ENCODE results near the gene ZNF185.
A peak's percentile ranks its signal among the peaks of the same experiment; 100 is the strongest.

The ZNF185 gene

DNA sequence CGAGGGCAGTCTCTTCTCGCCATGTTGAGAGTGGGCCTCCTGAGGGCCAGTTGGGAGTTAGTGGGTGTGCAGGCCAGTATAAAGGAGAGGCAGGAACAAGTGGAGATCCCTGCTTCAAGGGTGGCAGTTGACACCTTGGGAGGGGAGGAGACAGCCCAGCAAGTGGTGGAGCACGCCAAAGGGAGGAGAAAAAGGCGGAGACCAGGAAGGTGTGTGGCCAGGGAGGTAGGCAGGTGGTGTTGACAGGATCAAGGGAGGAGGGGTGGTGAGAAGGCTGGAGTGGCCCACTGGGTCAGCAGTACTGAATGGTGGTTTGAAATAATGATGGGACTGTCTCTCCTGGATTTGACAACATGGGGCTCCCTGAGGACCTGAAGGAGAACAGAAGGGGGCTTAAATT, 32.6 kb downstream of the ZNF185 start:
- H3K4me1 ChIP-seq (ENCODE audit: control insufficient read depth, insufficient read depth, low read length), result no peaks in the 10 kb centered on the region
- no peaks in the 10 kb centered on the region for H3K9me3 ChIP-seq (ENCODE audit: control insufficient read depth, insufficient read depth, low read depth, low read length)
- no peaks in the 10 kb centered on the region for H3K36me3 ChIP-seq (ENCODE audit: control insufficient read depth in 2 of 2, insufficient read depth in 1 of 2, low read length in 2 of 2)
- H3K27ac ChIP-seq (ENCODE audit: extremely low read depth, low read depth, low read length), result no peak overlapping the region
- no peak overlapping the region for H3K4me3 ChIP-seq (ENCODE audit: low read depth, low read length)
- ChIA-PET CTCF (interaction anchor here (1.4 kb wide), 1 partner anchor 11 kb away, joined by 7 read pairs; no protein-coding TSS in a partner anchor), POLR2A (no interaction called here)
- TF ChIP-seq SP2 (tag by site-specific recombination; IDR thresholded peaks at IDR 0.05), result 0 out of 2 replicates have a peak, but pooled peaks have one; percentile 7
- no peak for TF ChIP-seq ZIC2 (tag by site-specific recombination; IDR thresholded peaks at IDR 0.05)
- no peak for TF ChIP-seq ZNF777 (tag by site-specific recombination; IDR thresholded peaks at IDR 0.05; ENCODE audit: borderline replicate concordance)
- TF ChIP-seq MYNN (tag by site-specific recombination; IDR thresholded peaks at IDR 0.05; ENCODE audit: borderline replicate concordance), result no peak

DNA sequence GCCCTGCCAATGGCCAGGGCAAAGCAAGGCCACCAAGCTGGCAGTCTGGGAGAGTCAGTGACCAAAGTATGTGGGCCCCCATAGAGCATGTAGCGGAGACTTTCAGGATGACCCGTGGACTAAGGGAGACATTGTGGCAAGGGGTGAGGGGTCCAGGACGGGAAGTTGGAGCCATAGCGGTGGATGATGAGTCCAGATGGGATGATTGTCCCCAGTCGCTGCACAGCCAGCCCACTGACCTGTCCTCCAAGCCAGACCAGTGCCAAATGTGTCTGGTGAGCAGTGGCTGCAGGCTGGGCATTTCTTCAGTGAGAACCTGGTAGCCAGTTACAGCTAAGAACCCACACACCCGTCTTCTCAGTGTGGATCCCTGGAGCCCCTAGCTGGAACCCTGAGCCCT, 34.3 kb downstream of the ZNF185 start:
- ChIA-PET POLR2A (no interaction called here), CTCF (interaction anchor here (1.0 kb wide), 1 partner anchor 43 kb away, joined by 3 read pairs; no protein-coding TSS in a partner anchor)
- TF ChIP-seq ZNF433 (tag by site-specific recombination; IDR thresholded peaks at IDR 0.05; ENCODE audit: low read depth) (no peak), ZNF530 (tag by site-specific recombination; IDR thresholded peaks at IDR 0.05; ENCODE audit: low read depth) (no peak), ZBTB8A (tag by site-specific recombination; IDR thresholded peaks at IDR 0.05) (no peak), ZNF2 (tag by site-specific recombination; IDR thresholded peaks at IDR 0.05) (no peak), ZNF211 (tag by site-specific recombination; IDR thresholded peaks at IDR 0.05; ENCODE audit: low read depth) (no peak), SCRT2 (tag by site-specific recombination; IDR thresholded peaks at IDR 0.05) (no peak), ZSCAN16 (tag by site-specific recombination; IDR thresholded peaks at IDR 0.05) (no peak), ZNF140 (tag by site-specific recombination; IDR thresholded peaks at IDR 0.05) (no peak), ZNF701 (tag by site-specific recombination; IDR thresholded peaks at IDR 0.05) (no peak), MZF1 (tag by site-specific recombination; IDR thresholded peaks at IDR 0.05; ENCODE audit: borderline replicate concordance) (no peak), ZNF239 (tag by site-specific recombination; IDR thresholded peaks at IDR 0.05) (no peak), KLF9 (tag by site-specific recombination; IDR thresholded peaks at IDR 0.05; ENCODE audit: low read depth) (no peak), ZNF202 (tag by site-specific recombination; IDR thresholded peaks at IDR 0.05; ENCODE audit: borderline replicate concordance) (no peak), ZNF777 (tag by site-specific recombination; IDR thresholded peaks at IDR 0.05; ENCODE audit: borderline replicate concordance) (no peak)
- TF ChIP-seq, protein P1, sequence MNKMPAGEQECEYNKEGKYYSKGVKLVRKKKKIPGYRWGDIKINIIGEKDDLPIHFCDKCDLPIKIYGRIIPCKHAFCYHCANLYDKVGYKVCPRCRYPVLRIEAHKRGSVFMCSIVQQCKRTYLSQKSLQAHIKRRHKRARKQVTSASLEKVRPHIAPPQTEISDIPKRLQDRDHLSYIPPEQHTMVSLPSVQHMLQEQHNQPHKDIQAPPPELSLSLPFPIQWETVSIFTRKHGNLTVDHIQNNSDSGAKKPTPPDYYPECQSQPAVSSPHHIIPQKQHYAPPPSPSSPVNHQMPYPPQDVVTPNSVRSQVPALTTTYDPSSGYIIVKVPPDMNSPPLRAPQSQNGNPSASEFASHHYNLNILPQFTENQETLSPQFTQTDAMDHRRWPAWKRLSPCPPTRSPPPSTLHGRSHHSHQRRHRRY (tag by site-specific recombination; IDR thresholded peaks at IDR 0.05), result no peak
- TF ChIP-seq, protein P2, sequence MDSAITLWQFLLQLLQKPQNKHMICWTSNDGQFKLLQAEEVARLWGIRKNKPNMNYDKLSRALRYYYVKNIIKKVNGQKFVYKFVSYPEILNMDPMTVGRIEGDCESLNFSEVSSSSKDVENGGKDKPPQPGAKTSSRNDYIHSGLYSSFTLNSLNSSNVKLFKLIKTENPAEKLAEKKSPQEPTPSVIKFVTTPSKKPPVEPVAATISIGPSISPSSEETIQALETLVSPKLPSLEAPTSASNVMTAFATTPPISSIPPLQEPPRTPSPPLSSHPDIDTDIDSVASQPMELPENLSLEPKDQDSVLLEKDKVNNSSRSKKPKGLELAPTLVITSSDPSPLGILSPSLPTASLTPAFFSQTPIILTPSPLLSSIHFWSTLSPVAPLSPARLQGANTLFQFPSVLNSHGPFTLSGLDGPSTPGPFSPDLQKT (IDR thresholded peaks at IDR 0.05; ENCODE audit: borderline replicate concordance, low read depth, low read length), result no peak
- TF ChIP-seq, protein P3, sequence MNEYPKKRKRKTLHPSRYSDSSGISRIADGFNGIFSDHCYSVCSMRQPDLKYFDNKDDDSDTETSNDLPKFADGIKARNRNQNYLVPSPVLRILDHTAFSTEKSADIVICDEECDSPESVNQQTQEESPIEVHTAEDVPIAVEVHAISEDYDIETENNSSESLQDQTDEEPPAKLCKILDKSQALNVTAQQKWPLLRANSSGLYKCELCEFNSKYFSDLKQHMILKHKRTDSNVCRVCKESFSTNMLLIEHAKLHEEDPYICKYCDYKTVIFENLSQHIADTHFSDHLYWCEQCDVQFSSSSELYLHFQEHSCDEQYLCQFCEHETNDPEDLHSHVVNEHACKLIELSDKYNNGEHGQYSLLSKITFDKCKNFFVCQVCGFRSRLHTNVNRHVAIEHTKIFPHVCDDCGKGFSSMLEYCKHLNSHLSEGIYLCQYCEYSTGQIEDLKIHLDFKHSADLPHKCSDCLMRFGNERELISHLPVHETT (tag by site-specific recombination; IDR thresholded peaks at IDR 0.05), result no peak
- TF ChIP-seq, protein P4, sequence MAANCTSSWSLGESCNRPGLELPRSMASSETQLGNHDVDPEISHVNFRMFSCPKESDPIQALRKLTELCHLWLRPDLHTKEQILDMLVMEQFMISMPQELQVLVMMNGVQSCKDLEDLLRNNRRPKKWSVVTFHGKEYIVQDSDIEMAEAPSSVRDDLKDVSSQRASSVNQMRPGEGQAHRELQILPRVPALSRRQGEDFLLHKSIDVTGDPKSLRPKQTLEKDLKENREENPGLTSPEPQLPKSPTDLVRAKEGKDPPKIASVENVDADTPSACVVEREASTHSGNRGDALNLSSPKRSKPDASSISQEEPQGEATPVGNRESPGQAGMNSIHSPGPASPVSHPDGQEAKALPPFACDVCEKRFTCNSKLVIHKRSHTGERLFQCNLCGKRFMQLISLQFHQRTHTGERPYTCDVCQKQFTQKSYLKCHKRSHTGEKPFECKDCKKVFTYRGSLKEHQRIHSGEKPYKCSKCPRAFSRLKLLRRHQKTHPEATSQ (tag by site-specific recombination; IDR thresholded peaks at IDR 0.05), result no peak
- TF ChIP-seq, protein P5, sequence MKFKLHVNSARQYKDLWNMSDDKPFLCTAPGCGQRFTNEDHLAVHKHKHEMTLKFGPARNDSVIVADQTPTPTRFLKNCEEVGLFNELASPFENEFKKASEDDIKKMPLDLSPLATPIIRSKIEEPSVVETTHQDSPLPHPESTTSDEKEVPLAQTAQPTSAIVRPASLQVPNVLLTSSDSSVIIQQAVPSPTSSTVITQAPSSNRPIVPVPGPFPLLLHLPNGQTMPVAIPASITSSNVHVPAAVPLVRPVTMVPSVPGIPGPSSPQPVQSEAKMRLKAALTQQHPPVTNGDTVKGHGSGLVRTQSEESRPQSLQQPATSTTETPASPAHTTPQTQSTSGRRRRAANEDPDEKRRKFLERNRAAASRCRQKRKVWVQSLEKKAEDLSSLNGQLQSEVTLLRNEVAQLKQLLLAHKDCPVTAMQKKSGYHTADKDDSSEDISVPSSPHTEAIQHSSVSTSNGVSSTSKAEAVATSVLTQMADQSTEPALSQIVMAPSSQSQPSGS (tag by site-specific recombination; IDR thresholded peaks at IDR 0.05; ENCODE audit: low read depth), result no peak
- Histone ChIP-seq H3K27ac (ENCODE audit: extremely low read depth, low read depth, low read length) (no peak overlapping the region), H3K4me3 (ENCODE audit: low read depth, low read length) (no peak overlapping the region), H3K36me3 (ENCODE audit: control insufficient read depth in 2 of 2, insufficient read depth in 1 of 2, low read length in 2 of 2) (no peaks in the 10 kb centered on the region), H3K9me3 (ENCODE audit: control insufficient read depth, insufficient read depth, low read depth, low read length) (no peaks in the 10 kb centered on the region), H3K4me1 (ENCODE audit: control insufficient read depth, insufficient read depth, low read length) (no peaks in the 10 kb centered on the region)
